Nephron (organoid): ENCODE results near the gene TTC1.
"Not testable (repeated sequence)": the region's sequence is repeated elsewhere in the genome, so short reads cannot be mapped to it uniquely, and the experiment has no call there.

Experiments
- H3K27ac Mint-ChIP-seq, 3 experiments: 2 replicates each; pipeline ENCODE4 v1.8.0; 2020; ENCODE audit warnings: mixed read lengths in 3 of 3, mild to moderate bottlenecking in 2 of 3, moderate library complexity in 1 of 3
- H3K27me3 Mint-ChIP-seq: 2 replicates; pipeline ENCODE4 v1.8.0; 2021; ENCODE audit warnings: low read depth, mild to moderate bottlenecking, moderate library complexity, mixed read lengths
- H3K36me3 Mint-ChIP-seq: 2 replicates; pipeline ENCODE4 v1.8.0; 2020; ENCODE audit warnings: low read depth, mixed read lengths
- H3K4me1 Mint-ChIP-seq: 2 replicates; pipeline ENCODE4 v1.8.0; 2020; ENCODE audit warnings: mixed read lengths
- H3K4me3 Mint-ChIP-seq, 3 experiments: 2 replicates each; pipeline ENCODE4 v1.8.0; 2020; ENCODE audit warnings: mild to moderate bottlenecking in 3 of 3, mixed read lengths in 3 of 3, moderate library complexity in 2 of 3
- H3K9me3 Mint-ChIP-seq: 2 replicates; pipeline ENCODE4 v1.8.0; 2020; ENCODE audit warnings: mixed read lengths
- TF ChIP-seq, protein P1 (sequence below), 3 experiments: fragments of 200-600 bp; sonication (generic); IDR thresholded peaks; one replicate each; pipeline ENCODE4 v1.5.0; 2021; ENCODE audit warnings: antibody characterized with exemption in 3 of 3; ENCODE audit not compliant: unreplicated experiment in 3 of 3

TTC1 gene

DNA sequence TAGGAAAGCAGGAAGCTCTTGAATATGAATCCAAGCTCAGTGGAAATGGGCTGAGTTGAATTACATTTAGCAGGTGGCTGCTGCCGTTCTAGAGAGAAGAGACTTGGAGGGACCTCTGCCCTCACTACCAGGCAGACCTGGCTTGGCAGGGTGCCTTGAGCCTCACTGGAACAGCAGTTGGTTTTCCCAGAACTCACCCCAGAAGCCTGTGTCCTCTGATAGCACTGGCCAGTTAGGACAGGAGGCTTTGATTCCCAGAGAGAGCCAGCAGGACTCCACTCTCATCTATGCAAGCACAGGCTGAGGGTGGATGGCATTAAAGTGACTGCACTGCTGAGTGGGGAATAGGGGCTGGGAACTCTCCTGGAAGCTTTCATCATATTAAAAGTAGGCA, 55.5 kb downstream of the TTC1 start:
- H3K4me3 Mint-ChIP-seq, result no peak overlapping the region
- no peaks in the 10 kb centered on the region for H3K27me3 Mint-ChIP-seq
- TF ChIP-seq, protein P1, sequence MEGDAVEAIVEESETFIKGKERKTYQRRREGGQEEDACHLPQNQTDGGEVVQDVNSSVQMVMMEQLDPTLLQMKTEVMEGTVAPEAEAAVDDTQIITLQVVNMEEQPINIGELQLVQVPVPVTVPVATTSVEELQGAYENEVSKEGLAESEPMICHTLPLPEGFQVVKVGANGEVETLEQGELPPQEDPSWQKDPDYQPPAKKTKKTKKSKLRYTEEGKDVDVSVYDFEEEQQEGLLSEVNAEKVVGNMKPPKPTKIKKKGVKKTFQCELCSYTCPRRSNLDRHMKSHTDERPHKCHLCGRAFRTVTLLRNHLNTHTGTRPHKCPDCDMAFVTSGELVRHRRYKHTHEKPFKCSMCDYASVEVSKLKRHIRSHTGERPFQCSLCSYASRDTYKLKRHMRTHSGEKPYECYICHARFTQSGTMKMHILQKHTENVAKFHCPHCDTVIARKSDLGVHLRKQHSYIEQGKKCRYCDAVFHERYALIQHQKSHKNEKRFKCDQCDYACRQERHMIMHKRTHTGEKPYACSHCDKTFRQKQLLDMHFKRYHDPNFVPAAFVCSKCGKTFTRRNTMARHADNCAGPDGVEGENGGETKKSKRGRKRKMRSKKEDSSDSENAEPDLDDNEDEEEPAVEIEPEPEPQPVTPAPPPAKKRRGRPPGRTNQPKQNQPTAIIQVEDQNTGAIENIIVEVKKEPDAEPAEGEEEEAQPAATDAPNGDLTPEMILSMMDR (IDR thresholded peaks at IDR 0.05; ENCODE audit: unreplicated experiment in 3 of 3), result no peak
- H3K4me1 Mint-ChIP-seq, result no peaks in the 10 kb centered on the region
- H3K9me3 Mint-ChIP-seq, result no peaks in the 10 kb centered on the region
- H3K36me3 Mint-ChIP-seq, result peaks cover 36% of the 10 kb centered on the region
- H3K27ac Mint-ChIP-seq, result no peak overlapping the region

- H3K9me3 Mint-ChIP-seq, result no peaks in the 10 kb centered on the region
- TF ChIP-seq, protein P1 (IDR thresholded peaks at IDR 0.05; ENCODE audit: unreplicated experiment in 3 of 3), result no peak
- H3K27ac Mint-ChIP-seq, result peak overlapping the region in 1 of 3 experiments; percentile 57
- H3K27me3 Mint-ChIP-seq, result no peaks in the 10 kb centered on the region
- H3K36me3 Mint-ChIP-seq, result peaks cover 29% of the 10 kb centered on the region
- H3K4me3 Mint-ChIP-seq, result no peak overlapping the region
- H3K4me1 Mint-ChIP-seq, result no peaks in the 10 kb centered on the region
These were observed 56.2 kb downstream of the TTC1 start for GRCh38 chr5:160064995-160065614.

DNA sequence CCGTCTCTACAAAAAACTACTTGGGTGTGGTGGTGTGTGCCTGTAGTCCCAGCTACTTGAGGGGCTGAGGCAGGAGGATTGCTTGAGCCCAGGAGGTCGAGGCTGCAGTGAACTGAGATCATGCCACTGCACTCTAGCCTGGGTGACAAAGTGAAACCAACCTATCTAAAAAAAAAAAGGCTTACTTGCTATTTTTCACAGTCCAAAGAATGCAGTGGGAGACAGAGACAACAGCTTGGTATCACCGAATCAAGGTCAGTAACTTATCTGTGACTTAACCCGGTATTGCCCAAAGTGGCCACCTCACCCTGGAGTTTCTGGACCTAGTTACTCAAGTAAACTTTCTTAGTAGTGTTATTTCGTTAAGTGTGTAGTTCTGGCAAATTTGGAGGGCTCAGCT, 60.2 kb downstream of the TTC1 start:
- not testable (repeated sequence) for H3K4me1 Mint-ChIP-seq, H3K27me3 Mint-ChIP-seq, H3K4me3 Mint-ChIP-seq, H3K9me3 Mint-ChIP-seq
- Mint-ChIP-seq H3K27ac (peak overlapping the region in 1 of 3 experiments; percentile 49), H3K36me3 (peaks cover 12% of the 10 kb centered on the region)

- no peaks in the 10 kb centered on the region for H3K27me3 Mint-ChIP-seq
- no peak overlapping the region for H3K4me3 Mint-ChIP-seq
- peak overlapping the region in 2 of 3 experiments; percentile 19 to 42 for H3K27ac Mint-ChIP-seq
- H3K4me1 Mint-ChIP-seq, result peaks cover 5% of the 10 kb centered on the region
- H3K36me3 Mint-ChIP-seq, result peaks cover 10% of the 10 kb centered on the region
- TF ChIP-seq, protein P1 (IDR thresholded peaks at IDR 0.05; ENCODE audit: unreplicated experiment in 3 of 3), result no peak
- no peaks in the 10 kb centered on the region for H3K9me3 Mint-ChIP-seq
These were observed 62.6 kb downstream of the TTC1 start for GRCh38 chr5:160071516-160071915.

DNA sequence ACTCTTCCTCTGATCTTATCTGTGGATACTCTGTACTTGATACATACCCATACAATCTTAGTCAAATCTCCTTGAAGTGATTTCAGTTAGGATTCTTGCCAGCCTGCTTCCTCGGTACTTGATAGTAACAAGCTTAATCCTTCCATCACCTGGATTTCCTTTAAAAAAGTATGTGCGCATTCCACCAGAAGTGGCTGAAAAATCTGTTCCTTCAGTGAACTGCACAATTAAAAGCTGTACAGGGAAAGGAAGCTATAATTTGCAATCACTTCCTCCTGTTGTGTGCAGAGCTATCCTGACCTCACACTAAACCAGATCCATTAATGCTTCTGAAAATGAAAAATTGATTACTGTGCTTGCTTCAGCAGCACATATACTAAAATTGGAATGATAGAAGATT, 63.0 kb downstream of the TTC1 start:
- peaks cover 5% of the 10 kb centered on the region for H3K4me1 Mint-ChIP-seq
- H3K27me3 Mint-ChIP-seq, result no peaks in the 10 kb centered on the region
- TF ChIP-seq, protein P1 (IDR thresholded peaks at IDR 0.05; ENCODE audit: unreplicated experiment in 3 of 3), result no peak
- peak overlapping the region; percentile 4 to 42 (median 19) for H3K27ac Mint-ChIP-seq
- no peaks in the 10 kb centered on the region for H3K9me3 Mint-ChIP-seq
- H3K4me3 Mint-ChIP-seq, result no peak overlapping the region
- peaks cover 10% of the 10 kb centered on the region for H3K36me3 Mint-ChIP-seq

GRCh38 chr5:160075073-160075472, 66.1 kb downstream of the TTC1 start:
- no peak overlapping the region for H3K4me3 Mint-ChIP-seq
- H3K36me3 Mint-ChIP-seq, result peaks cover 26% of the 10 kb centered on the region
- H3K9me3 Mint-ChIP-seq, result no peaks in the 10 kb centered on the region
- H3K4me1 Mint-ChIP-seq, result peaks cover 5% of the 10 kb centered on the region
- TF ChIP-seq, protein P1 (IDR thresholded peaks at IDR 0.05; ENCODE audit: unreplicated experiment in 3 of 3), result no peak
- no peaks in the 10 kb centered on the region for H3K27me3 Mint-ChIP-seq
- H3K27ac Mint-ChIP-seq, result no peak overlapping the region
